NCI-H187 treated with DMSO at 0.1 percent for 48 hours (cell line): Measurements from ENCODE around the gene NACAD.

ENCODE experiments used
- DNase-seq: peaks from one replicate; lab custom pipeline; 2025; lab: John Stamatoyannopoulos, UW

NACAD gene

GRCh38 chr7:45088146-45088701, 545 bp downstream of the NACAD start:
- DNase-seq: no peak

- DNase-seq: no peak
These were observed 1.2 kb downstream of the NACAD start for GRCh38 chr7:45087301-45088145.

GRCh38 chr7:45086331-45087065, 2.3 kb downstream of the NACAD start:
- no peak for DNase-seq

GRCh38 chr7:45085619-45086200, 3.1 kb downstream of the NACAD start:
- no peak for DNase-seq

GRCh38 chr7:45084901-45085618, 3.7 kb downstream of the NACAD start:
- DNase-seq: no peak

GRCh38 chr7:45084336-45084735, 4.4 kb downstream of the NACAD start:
- DNase-seq: no peak

- no peak for DNase-seq
These were observed 5.9 kb downstream of the NACAD start for GRCh38 chr7:45082831-45083331.

GRCh38 chr7:45082031-45082830, 6.5 kb downstream of the NACAD start:
- no peak for DNase-seq

DNA sequence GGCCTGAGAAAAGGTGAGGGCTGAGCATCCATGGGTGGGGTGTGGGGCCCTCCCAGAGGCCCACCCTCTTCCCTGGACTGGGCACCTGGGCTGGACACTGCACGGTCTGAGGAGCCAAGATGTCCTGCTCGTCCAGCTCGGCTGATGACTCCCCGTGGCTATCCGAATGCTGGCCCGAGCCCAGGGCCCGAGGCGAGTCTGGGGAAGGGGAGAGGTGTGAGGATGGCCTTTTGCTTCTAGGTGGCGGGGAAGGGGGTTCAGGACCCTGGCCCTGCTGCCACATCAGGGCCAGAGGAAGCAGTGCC, 7.1 kb downstream of the NACAD start:
- DNase-seq: no peak

- DNase-seq: no peak
These were observed 7.7 kb downstream of the NACAD start for GRCh38 chr7:45080958-45081669.

DNA sequence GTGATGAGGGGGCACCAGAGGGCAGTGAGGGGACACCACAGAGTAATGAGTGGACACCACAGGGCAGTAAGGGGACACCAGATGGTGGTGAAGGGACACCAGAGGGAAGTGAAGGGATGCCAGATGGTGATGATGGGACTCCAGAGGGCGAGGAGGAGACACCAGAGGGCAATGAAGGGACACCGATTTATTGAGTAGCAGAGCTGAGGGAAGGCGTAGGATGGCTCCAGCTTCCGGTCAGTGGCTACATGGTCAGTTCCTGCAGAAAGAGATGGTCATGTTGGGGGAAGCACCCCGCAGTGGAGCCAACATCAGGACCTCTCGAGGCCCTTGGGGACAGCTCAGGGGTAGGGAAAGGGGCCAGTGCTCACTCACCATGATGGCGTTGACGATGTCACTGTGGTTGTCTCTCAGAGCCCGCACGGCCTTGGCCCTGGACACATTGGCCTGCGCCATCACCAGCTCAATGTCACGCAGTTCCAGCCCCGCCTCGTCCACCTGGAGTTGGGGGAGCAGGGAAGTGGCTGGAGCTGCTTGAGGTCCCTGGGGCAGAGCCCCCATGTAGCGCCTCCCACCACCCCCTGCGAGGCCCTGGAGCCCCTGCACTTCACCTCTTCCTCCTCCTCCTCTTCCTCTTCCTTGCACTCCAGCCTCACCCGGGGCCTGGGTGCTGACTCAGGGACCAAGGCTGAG, 8.4 kb downstream of the NACAD start:
- no peak for DNase-seq

- DNase-seq: no peak
These were observed 10.6 kb downstream of the NACAD start for GRCh38 chr7:45078125-45078681.

- DNase-seq: no peak
These were observed 11.2 kb downstream of the NACAD start for GRCh38 chr7:45077579-45077978.

DNA sequence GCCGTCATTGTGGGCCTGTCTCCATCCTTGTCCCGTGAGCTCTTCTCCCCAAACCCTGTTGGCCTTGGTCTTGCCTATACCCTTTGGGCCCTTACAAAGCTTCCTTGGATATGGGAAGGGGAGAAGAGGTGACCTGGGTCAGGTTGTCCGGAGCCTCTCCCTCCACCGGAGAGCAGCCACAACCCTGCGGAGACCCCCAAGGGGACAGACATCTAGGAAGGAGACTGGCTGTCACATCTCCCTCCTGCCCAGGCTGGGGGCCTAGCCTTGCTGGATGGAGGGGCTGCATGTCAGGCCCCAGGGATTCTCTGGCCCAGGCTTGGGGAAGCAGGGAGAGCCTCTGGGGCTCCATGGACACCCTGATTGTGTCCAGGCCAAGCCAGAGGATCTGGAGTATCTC, 11.8 kb downstream of the NACAD start:
- no peak for DNase-seq

GRCh38 chr7:45075871-45076796, 12.6 kb downstream of the NACAD start:
- no peak for DNase-seq

DNA sequence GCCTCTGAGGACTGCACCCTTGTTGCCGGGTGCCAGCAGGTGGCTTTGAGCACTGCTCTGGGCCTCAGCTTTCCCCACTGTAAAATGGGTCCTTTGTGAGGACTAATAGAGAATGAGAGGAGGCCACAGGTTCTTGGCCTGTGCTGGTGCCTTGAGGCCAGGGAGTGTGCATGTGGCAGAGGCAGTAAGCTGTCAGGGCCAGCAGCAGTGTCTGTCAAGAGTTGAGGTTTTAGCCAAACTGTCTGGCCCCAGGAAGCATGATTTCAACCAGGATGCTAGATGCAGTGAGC, 13.5 kb downstream of the NACAD start:
- no peak for DNase-seq

DNA sequence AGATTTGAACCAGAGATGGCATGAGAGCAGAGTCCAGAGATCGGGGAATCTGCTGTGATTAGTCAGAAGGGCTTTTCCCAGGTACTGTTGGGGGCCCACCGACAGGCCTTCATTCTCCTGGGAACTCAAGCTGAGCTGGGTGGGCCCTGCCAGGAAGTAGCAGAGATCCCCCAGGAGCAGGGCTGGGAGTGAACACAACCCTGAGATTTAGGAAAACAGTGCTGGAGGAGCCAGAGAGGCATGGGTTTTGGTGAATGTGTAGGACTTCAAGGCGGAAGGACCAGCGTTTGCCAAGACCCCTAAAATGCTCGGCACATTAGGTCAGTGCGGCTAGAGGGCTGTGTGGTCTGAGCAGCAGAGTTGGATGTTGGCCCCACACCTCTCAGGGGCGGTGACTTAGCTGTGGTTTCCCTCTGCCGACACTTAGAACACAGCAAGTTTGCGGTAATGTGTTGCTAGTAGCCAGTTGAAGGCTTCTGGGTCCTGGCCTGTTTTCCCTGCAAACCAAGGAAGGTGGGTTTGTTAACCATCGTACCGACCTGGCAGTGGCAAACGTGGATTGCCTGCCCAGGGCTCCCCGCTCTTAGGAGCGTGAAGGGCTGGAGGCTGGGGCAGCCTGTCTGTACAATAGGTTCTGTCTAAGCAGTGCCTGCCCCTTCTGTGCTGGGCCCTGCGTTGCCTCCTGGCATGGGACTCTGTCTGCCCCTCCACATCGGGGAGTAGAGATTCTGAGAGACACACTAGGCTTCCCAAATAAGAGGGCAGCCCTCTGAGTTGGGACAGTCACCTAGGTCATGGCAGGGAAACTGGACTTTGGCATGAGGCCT, 14.0 kb downstream of the NACAD start:
- DNase-seq: no peak
